ENCODE data around the gene ORC3.
A peak's percentile ranks its signal among the peaks of the same experiment; 100 is the strongest.
"Not testable (repeated sequence)": the region's sequence is repeated elsewhere in the genome, so short reads cannot be mapped to it uniquely, and the experiment has no call there.

ORC3 gene

DNA sequence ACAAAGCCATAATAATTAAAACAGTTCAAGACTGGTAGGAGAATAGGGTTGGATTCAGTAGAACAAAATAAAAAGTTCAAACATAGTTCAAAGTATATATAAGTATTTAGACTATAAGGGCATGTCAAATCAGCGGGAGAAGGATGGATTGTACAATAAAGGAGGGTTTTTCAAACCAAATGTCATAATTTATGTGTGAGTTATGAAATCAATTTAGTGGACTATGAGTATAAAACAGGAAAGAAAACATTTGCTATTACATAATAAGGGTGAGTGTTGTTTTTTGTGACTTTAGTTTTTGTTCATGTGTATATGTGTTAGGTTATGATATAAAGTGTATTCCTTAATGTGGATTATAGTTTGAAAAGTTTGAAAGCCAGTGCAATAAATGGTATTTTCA lies 10.6 kb downstream of the ORC3 start:
- DNase-seq (ENCODE audit: low spot score) = no peak

DNA sequence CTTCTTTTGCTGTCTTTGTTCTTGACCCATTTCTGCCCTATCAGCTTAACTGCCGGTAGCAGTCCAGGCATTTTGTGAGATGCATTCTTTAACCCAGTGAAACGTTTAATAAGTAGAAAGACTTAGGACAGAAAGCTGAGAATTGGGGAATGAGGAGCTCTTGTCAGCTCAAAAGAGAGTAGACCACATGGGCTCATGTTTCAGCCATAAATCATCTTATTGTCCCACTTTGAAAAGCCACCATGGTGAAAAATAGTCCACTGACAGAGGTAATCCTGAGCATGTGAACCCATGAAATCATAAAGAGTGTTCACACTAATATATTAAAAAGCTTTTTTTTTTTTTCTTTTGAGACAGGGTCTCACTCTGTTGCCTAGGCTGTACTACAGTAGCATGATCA lies 16.3 kb downstream of the ORC3 start:
- DNase-seq (ENCODE audit: low spot score) = no peak

DNA sequence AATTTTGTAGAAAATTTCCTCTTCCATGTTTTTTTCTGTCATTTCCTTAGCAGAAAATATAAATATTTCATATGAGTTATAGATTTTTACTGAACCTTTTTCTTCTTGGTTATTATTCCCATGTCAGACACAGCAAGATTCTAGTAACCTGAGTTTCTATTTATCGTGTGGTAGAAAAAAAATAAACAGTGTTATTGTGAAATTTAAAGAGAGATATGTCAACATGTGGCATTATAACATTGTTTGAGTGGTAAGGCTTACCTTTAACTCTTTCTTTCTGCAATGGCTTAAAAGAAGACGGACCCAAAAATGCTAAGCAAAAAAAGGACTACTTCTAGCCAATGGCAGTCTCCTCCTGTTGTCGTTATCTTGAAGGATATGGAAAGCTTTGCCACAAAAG lies 18.9 kb downstream of the ORC3 start:
- no peak for DNase-seq (ENCODE audit: low spot score)

DNA sequence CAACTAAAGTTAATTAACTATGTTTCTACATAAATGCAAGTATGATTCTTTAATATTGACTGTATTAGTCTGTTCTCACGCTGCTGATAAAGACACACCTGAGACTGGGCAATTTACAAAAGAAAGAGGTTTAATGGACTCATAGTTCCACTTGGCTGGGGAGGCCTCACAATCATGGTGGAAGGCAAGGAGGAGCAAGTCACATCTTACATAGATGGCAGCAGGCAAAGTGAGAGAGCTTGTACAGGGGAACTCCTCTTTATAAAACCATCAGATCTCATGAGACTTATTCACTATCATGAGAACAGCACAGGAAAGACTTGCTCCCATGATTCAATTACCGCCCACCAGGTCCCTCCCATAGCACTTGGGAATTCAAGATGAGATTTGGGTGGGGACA lies 23.1 kb downstream of the ORC3 start:
- not testable (repeated sequence) for DNase-seq (ENCODE audit: low spot score)

DNA sequence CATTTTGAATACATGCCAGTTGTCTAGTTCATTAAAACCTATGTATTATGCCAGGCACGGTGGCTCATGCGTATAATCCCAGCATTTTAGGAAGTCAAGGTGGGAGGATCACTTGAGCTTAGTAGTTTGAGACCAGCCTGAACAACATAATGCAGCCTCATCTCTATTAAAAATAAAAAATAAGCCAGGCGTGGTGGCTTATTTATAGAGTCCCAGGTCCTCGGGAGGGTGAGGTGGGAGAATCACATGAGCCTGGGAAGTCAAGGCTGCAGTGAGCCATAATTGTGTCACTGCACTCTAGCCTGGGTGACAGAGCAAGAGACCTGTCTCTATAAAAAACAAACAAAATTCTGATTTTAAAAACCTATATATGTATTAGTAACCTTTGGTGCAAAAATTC lies 27.5 kb downstream of the ORC3 start:
- DNase-seq (ENCODE audit: low spot score) = no peak

DNA sequence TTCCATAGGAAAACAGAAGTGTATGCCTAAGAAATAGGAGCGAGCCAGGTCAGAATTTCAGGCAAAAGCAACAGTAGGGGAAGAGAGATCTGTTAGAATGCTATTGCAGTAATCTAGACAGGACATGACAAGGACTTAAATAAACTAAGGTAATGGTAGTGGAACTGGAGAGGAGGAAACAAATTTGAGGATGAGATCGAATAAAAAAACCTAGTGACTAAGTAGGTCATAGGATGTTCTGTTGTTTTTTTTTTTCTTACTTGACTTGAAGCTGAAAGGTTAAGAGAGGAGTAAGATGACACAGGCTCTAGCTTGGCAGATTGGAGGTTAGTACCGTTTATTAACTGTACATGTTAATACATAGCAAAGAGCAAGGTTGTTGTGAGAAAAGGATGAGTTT lies 28.6 kb downstream of the ORC3 start:
- no peak for DNase-seq (ENCODE audit: low spot score)

DNA sequence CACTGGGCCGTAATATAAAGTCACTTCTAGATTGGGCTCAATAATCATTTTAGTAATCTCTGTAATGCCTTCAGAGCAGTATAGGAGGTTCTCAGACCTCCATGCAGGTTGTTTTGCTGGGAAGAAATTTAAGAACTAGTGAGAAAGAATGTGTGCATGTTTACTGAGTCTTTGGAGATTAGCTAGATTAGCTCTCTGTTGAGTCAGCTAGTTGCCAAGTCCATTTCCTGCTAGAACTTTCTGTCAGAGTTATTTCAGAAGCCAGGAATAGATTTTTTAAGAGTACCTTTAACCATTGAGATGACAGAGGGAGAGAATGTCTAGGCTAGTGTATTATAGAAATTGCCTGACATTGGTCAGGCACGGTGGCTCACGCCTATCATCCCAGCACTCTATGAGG lies 33.3 kb downstream of the ORC3 start:
- no peak for DNase-seq (ENCODE audit: low spot score)

DNA sequence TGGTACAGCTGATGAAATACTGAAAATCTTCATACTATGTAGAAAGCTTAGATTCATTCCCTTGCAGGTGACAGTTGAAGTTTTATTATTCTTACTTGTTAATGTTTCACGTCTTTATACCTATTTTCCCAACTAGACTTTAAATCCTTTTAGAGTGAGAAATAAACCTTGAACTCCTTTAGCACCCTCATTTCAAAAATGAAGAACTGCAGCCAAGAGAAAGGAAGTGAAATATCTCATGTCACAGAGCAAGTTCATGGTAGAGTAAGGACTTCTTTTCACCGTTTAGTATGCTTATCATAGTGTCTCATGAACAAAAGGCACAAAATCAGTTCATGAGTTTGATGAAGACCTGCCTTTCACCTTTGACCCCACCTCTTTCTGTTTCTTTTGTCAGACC lies 38.5 kb downstream of the ORC3 start:
- DNase-seq (ENCODE audit: low spot score) = no peak

DNA sequence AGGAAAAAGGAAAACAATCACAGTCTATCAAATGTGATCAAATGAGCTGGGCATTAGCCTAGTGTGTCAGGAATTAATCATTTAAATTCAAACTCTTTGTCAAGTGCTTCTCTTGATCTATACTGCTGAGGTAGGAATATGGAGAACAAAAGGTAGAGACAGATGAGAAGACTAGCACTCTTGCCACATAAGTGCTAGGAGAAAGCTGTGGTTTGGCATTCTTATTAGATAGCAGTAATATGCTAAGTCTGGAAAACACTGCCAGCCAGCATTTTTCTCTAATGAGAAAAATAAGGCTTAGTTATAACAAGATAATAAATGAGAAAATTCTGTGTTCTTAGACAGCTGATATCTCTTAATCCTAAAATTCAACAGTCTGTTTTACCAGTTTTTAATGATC lies 38.9 kb downstream of the ORC3 start:
- DNase-seq (ENCODE audit: low spot score) = no peak

DNA sequence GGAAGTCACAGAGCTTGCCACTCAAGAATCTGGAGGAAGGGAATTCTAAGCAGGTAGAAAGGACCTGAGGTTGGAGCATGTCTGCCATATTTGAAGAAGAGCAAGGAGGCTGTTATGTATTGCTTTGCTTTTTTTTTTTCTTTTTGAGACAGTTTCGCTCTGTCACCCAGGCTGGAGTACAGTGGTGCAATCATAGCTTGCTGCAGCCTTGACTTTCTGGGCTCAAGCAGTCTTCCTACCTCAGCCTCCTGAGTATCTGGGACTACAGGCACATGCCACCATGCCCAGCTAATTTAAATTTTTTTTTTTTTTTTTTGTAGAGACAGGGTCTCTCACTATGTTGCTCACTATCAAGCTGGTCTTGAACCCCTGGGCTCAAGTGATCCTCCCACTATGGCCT lies 40.8 kb downstream of the ORC3 start:
- no peak for DNase-seq (ENCODE audit: low spot score)

DNA sequence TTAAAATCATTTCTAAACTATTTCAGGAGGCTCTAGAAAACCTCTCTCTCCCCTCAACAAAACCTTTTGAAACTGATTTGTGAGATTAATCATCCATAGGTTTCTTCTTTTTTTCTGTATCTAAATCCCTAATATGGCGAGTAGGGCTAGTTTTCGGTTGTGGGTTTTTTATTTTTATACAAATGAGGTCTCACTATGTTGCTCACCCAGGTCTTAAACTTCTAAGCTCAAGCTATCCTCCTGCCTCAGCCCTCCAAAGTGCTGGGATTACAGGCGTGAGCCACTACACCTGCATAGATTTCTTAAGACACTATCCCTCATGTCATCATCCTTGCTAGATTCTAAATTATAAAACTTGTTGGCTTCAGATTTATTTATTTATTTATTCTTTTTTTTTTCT lies 43.9 kb downstream of the ORC3 start:
- no peak for DNase-seq (ENCODE audit: low spot score)

DNA sequence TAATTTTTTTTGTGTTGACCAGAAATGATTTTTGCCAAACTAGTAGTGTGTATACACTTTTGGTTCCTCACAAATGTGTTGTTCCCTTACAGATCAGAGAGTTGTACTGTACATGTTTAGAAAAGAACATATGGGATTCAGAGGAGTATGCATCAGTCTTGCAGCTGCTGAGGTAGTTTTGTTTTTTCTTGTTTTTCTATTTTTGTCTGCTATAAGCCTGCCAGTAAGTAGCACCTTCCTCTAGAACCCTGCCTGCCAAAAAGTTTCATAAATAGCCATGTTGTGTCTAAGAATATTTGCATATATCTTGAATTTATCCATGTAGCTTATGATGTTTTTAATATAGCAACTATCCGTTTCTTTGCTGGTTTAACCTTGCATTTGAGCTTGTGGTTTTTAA lies 46.4 kb downstream of the ORC3 start:
- DNase-seq (ENCODE audit: low spot score) = no peak

DNA sequence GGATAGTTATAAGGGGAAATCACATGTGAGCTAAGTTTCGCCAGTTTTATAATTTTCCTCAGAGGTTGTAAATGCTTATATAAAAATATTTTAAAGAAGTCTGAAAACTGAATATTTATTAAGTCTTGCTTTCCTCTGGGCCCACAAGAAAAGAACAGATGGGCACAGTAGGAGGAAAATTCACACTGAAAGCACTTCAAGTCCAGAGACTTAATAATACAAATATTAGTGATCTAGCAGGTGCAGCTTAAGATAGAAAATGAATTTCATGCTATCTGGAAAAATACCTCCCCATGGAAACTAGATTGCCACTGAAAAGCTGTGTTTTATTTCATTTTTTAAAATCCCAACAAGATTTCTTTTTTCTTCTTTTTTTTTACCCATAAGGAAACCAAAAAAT lies 47.2 kb downstream of the ORC3 start:
- no peak for DNase-seq (ENCODE audit: low spot score)

DNA sequence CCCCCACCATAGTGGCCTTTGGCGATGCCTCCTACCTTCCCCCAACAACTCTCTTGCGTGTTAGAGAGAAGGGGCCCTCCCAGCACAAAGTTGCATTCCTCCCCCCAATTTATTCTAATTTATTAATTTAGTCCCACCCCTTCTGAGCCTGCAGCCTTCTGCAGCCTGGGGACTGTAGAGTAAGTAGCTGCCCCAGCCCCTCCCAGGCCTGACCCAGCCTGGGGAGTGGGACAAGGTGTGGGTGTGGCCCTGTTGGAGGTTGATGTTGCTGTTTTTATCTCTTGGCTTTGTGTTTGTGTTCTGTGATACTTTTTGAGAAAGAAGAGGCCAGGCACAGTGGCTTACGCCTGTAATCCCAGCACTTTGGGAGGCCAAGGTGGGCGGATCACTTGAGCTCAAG lies 49.4 kb downstream of the ORC3 start:
- no peak for DNase-seq (ENCODE audit: low spot score)

DNA sequence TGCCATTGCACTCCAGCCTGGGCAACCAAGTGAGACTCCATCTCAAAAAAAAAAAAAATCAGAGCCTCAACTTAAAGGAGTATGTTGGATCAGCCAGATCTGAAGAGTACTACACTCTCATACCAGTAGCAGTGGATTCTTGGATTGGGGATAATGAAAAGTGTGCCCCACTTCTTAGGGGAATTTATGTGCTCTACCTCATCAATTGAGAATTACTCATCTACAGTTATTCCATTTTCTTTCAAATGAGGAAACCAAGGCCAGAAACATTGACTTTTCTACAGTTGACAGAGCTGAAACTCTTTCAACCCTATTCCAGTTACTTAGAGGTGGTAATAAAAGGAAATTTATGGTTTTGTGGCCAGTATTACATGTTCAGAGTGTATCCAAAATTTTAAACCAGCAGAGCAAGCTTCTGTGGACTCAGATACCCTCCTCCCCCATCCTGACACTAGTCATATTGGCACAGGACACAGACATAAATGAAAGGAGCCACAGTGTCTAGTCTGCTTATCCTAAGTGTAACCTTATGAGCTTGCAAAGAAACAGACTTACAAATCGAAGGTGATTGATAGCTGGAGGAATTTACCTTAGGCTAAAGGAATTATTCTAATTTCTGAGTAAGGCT lies 51.2 kb downstream of the ORC3 start:
- DNase-seq (ENCODE audit: low spot score) = no peak

DNA sequence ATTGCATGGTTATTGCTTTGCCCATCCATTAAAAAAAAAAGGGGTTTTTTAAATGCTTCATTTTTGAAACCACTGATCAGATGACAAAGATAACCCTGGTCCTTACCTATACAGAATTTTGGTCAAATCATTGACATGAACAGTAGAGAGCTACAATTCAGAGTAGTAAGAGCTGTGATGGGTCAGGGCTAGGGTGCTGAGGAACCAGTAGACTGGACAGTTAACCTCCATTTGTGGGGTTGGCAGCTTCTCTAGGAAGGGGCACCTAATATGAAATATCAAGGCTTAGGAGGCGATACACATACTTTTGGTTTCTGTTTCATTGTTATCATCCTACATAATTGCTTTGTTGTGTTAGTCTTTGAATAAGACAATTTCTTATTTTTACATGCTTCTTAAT lies 55.1 kb downstream of the ORC3 start:
- peak; percentile 13 for DNase-seq (ENCODE audit: low spot score)

DNA sequence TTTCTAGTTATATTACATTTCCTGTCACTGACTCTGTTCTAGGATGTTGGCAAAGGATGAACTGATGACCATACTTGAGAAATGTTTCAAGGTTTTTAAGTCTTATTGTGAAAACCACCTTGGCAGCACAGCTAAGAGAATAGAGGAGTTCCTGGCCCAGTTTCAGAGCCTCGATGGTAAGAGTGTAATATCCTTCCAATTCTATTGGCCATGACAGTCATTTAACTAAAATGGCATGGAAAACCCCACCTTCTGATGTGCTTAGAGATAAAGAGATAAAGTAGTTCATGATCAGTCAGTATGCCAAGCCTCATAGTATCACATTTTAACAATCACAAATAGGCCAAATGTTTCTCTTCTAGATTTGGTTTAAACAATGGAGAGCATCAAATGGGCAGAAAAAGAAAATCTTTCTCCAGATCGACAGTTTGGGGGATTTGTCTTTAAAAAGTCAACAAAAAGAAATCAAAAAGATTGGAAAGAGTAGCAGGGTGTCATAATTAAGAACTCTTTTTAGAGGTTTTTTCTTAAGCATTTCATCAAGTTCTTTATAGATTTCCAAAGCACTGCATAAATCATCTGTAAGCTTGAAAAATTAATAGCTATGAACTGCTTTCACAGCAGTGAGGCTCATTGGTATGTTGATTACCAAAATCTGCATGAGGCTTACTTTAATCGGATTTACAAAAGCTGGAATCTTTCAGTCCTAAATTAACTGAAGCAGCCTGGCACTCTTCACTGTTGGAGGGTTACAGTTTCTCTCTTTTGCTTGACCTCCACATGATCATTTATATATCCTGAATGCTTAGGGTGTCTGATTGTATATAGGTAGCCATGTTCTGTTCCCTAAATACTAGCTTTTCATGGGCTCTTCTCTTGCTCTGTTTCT lies 63.4 kb downstream of the ORC3 start:
- DNase-seq (ENCODE audit: low spot score) = peak; percentile 10

DNA sequence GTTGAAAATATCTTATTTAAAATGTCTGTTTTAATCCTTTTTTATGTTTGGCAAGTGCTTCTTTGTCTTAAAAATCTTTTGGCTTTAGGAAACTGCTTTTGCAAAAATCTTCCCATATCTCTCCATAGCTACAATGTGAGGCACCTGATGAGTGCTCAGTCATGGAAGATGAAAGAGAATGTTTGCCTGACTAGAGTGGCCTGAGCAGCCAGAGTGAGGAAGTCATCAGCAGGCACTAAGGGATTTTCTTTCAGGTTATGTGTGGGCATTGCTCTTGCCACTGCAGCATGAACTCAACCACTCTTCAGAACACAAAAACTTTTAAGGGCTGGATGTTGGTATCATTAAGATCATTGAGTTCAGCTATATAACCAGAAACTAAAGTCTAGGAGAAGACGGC lies 64.2 kb downstream of the ORC3 start:
- DNase-seq (ENCODE audit: low spot score) = no peak

DNA sequence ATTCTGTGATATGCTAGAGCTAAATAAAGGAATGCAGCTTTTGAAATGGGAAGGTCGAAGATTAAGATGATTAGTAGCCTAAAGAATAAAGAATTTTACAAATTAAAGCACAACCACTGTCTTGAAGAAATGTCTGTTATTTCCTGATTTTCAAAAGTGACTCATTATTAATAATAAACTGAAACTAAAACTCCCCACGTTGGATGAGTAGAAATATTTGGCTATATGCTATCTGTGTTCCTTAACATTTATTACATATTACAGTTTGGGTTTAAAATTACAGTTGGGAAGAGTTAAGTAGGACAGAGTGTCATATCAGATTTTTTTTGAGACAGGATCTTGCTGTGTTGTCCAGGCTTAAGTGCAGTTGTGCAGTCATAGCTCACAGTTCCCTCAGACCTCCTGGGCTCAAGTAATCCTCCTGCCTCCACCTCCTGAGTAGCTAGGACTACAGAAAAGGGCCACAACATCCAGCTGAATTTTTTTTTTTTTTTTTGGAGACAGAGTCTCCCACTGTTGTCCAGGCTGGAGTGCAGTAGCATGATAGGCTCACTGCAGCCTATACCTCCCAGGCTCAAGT lies 65.0 kb downstream of the ORC3 start:
- no peak for DNase-seq (ENCODE audit: low spot score)

DNA sequence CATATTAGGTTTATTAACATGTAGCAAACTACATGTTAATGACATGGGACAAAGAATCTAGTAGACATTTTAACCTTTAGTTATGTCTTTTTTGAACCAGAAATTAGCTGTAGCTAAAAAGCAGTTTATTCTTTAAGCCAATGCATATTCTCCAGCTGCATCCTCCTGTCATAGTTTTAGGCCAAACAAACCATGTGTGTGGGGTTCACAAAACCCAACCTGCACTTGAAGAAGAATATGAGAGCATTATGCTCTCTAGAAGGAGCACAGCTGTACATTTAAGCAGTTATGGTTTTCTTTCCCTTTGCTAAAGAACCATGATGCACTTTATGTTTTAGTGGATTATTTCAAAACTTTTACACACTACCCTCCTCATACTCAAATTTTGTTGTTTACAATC lies 65.9 kb downstream of the ORC3 start:
- no peak for DNase-seq (ENCODE audit: low spot score)

DNA sequence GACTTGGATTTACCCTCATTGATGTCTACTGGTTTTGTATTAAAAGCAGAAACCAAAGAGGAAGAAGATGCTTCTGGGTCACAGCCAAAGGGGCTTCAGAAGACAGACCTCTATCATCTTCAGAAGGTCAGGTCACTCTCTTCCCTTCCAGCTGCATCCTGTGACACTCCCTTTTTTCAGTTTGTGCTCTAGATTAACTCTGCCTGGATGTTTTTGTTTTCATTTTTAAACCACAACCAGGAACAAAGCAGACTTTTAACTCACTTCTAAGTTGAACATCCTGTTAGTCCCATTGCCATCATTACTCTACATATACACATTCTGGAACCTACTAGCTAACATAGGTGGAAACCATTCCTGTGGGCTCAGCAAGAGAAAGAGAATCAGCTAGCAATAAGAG lies 66.9 kb downstream of the ORC3 start:
- DNase-seq (ENCODE audit: low spot score) = no peak

DNA sequence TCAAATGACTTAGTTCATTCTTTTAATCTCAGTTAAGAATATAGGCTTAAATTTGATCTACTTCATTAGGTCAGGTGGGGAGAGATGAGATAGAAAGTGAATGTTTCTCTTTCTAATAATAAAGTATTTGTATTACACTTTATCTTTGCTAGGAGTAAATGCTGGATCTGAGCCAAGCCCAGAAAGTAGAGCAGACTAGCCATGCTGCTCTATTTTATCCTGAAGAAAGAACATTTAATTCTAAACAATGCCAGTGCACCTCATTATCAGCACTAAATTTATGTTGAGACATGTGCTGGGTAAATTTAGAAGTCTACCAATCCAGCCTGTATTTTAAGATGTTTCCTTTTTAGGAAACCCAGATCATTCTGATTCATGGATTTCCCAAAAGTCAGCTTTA lies 68.6 kb downstream of the ORC3 start:
- DNase-seq (ENCODE audit: low spot score) = no peak

DNA sequence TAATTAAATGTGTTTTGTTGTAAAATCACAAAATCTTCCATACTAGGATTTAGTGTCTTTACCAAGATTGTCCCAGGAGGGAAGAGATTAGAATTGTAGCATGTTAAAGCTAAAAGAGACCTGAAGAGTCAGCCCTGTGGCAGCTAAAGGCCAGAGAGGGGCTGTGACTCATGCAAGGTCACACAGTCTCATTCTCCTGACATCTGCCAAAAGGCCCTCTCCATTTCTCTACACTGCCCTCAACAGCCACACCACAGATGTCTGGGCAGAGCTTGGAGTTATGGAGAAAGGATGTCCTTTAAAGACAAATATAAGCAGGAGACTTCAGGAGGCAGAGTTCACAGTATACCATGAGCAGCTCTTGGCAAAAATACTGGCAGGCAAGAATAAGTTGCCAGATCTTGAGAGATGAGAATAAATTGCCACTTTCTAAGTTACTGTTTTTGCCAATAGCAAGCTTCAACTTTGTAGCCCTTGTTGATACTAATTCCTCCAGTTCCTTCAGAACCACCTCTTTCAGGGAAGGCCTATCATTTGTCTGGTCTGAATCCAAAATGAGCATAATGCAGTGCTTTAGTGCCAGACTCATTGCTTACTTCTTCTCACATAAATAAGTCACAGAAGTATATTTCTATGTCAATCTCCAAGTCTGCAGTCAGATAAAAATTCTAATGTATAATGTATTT lies 70.4 kb downstream of the ORC3 start:
- no peak for DNase-seq (ENCODE audit: low spot score)

Data from CD4-positive, alpha-beta T cell treated with Interleukin-15 for 4 hours (primary cell).